CD14-positive monocyte (primary cell): Measurements from ENCODE around the gene TCTN1. TPM values are rescaled to one million over a fixed set of nuclear protein-coding genes. Genes with fewer than 3 reads are reported as not detected.
A peak's percentile ranks its signal among the peaks of the same experiment; 100 is the strongest.

ENCODE experiments used
- DNase-seq, 3 donors: peaks; one replicate each; pipeline ENCODE4 v3.0.0-alpha.2; 2011 to 2022
- H2AFZ ChIP-seq: 2 replicates; pipeline ENCODE4 v1.6.0; 2012; ENCODE audit warnings: mild to moderate bottlenecking, low read depth, low read length, inconsistent platforms; ENCODE audit not compliant: insufficient read depth, poor library complexity, severe bottlenecking
- H3K27ac ChIP-seq, 2 donors: 1 replicate in 1 of 2; 2 replicates in 1 of 2; pipeline ENCODE4 v1.5.1; 2012 to 2013; ENCODE audit warnings: low read length in 2 of 2, control low read depth in 1 of 2, inconsistent platforms in 1 of 2, low read depth in 1 of 2, mild to moderate bottlenecking in 1 of 2
- H3K27me3 ChIP-seq, 2 donors: one replicate each; pipeline versions ENCODE4 v1.6.0 to v1.6.1; 2011 to 2013; ENCODE audit warnings: low read length in 2 of 2; ENCODE audit not compliant: control insufficient read depth in 2 of 2, insufficient read depth in 2 of 2
- H3K36me3 ChIP-seq, 2 donors: replicated peaks in 1 of 2; 1 replicate in 1 of 2; 2 replicates in 1 of 2; pipeline versions ENCODE4 v1.5.1 to v1.6.1; 2012 to 2013; ENCODE audit warnings: low read length in 2 of 2, control low read depth in 1 of 2, inconsistent platforms in 1 of 2, mild to moderate bottlenecking in 1 of 2; ENCODE audit not compliant: insufficient read depth in 2 of 2, control insufficient read depth in 1 of 2
- H3K4me1 ChIP-seq, 2 donors: 1 replicate in 1 of 2; 2 replicates in 1 of 2; pipeline versions ENCODE4 v1.5.1 to v1.6.1; 2012 to 2013; ENCODE audit warnings: low read length in 2 of 2, control low read depth in 1 of 2, inconsistent platforms in 1 of 2, mild to moderate bottlenecking in 1 of 2, moderate library complexity in 1 of 2; ENCODE audit not compliant: insufficient read depth in 2 of 2, control insufficient read depth in 1 of 2
- H3K4me2 ChIP-seq: replicated peaks from 2 replicates; pipeline ENCODE3; 2012; ENCODE audit warnings: low read length, moderate library complexity, mild to moderate bottlenecking; ENCODE audit not compliant: poor library complexity, severe bottlenecking; ENCODE audit errors: extremely low read depth
- H3K4me3 ChIP-seq, 3 experiments: fragments of 200-600 bp in 1 of 3; sonication (generic) in 1 of 3; replicated peaks in 1 of 3; 1 replicate in 2 of 3; 2 replicates in 1 of 3; pipeline ENCODE4 v1.5.1; 2011 to 2013; ENCODE audit warnings: low read length in 3 of 3, mild to moderate bottlenecking in 3 of 3, control low read depth in 2 of 3, low read depth in 2 of 3, inconsistent platforms in 1 of 3, moderate library complexity in 1 of 3
- H3K79me2 ChIP-seq: 2 replicates; pipeline ENCODE4 v1.6.0; 2012; ENCODE audit warnings: mild to moderate bottlenecking, control low read depth, inconsistent platforms, low read length, moderate library complexity; ENCODE audit not compliant: insufficient read depth
- H3K9ac ChIP-seq: 2 replicates; pipeline ENCODE4 v1.6.0; 2017; ENCODE audit warnings: low read length, mild to moderate bottlenecking; ENCODE audit not compliant: insufficient read depth, poor library complexity, severe bottlenecking
- H3K9me3 ChIP-seq, 2 donors: replicated peaks in 1 of 2; 1 replicate in 1 of 2; 2 replicates in 1 of 2; pipeline versions ENCODE4 v1.5.1 to v1.6.1; 2012 to 2013; ENCODE audit warnings: low read length in 2 of 2, control low read depth in 1 of 2; ENCODE audit not compliant: control insufficient read depth in 1 of 2, insufficient read depth in 1 of 2
- H4K20me1 ChIP-seq: 2 replicates; pipeline ENCODE4 v1.6.0; 2012; ENCODE audit warnings: mild to moderate bottlenecking, low read length, control low read depth, moderate library complexity; ENCODE audit not compliant: insufficient read depth
- H3K27ac Mint-ChIP-seq, 7 donors: one replicate each; pipeline ENCODE4 v1.8.0; 2020; ENCODE audit warnings: mild to moderate bottlenecking in 7 of 7, mixed read lengths in 7 of 7, moderate library complexity in 6 of 7, inconsistent platforms in 2 of 7
- H3K27me3 Mint-ChIP-seq, 3 donors: one replicate each; pipeline ENCODE4 v1.8.0; 2021 to 2022; ENCODE audit warnings: low read depth in 3 of 3, mild to moderate bottlenecking in 3 of 3, mixed read lengths in 3 of 3, moderate library complexity in 3 of 3, inconsistent platforms in 1 of 3
- H3K36me3 Mint-ChIP-seq, 2 donors: one replicate each; pipeline ENCODE4 v1.8.0; 2020; ENCODE audit warnings: mixed read lengths in 2 of 2, inconsistent platforms in 1 of 2, mild to moderate bottlenecking in 1 of 2
- H3K4me1 Mint-ChIP-seq: one replicate; pipeline ENCODE4 v1.8.0; 2020; ENCODE audit warnings: mild to moderate bottlenecking, mixed read lengths
- H3K4me3 Mint-ChIP-seq, 2 donors: one replicate each; pipeline ENCODE4 v1.8.0; 2020; ENCODE audit warnings: mild to moderate bottlenecking in 2 of 2, mixed read lengths in 2 of 2, moderate library complexity in 1 of 2
- H3K9me3 Mint-ChIP-seq, 7 donors: one replicate each; pipeline ENCODE4 v1.8.0; 2020 to 2022; ENCODE audit warnings: mixed read lengths in 7 of 7, mild to moderate bottlenecking in 6 of 7, moderate library complexity in 6 of 7, inconsistent platforms in 2 of 7
- WGBS: methylation state at CpG from one replicate; pipeline ENCODE4 v1.1.5; 2013; ENCODE audit warnings: missing lambda C conversion rate; ENCODE audit not compliant: insufficient coverage; 5-methylcytosine and 5-hydroxymethylcytosine counted together
- intact Hi-C, 2 donors: fragments of 100-400 bp; cut with micrococcal nuclease; formaldehyde crosslinking; loops; one replicate each; pipeline versions ENCODE4 v1.15.0 to v1.15.1; 2023
- polyA plus RNA-seq, 3 donors: library from polyadenylated mRNA; depleted of rRNA in 1 of 3; unstranded in 2 of 3; stranded (reverse) in 1 of 3; fragments of 300-500 nt in 2 of 3; fragments of >200 nt in 1 of 3; fragmentation: Illumina TruSeq in 2 of 3; gene quantifications; 1 replicate in 2 of 3; 2 replicates in 1 of 3; pipeline ENCODE4 v1.2.3, GENCODE V29; 2012 to 2021
- TF ChIP-seq, protein P1 (sequence below): fragments of 200-600 bp; IDR thresholded peaks from one replicate; pipeline ENCODE4 v1.8.0; 2022; ENCODE audit warnings: antibody characterized with exemption, mild to moderate bottlenecking

TCTN1 gene
- polyA plus RNA-seq, 3 donors: 4.0 to 6.1 (median 4.5) TPM

DNA sequence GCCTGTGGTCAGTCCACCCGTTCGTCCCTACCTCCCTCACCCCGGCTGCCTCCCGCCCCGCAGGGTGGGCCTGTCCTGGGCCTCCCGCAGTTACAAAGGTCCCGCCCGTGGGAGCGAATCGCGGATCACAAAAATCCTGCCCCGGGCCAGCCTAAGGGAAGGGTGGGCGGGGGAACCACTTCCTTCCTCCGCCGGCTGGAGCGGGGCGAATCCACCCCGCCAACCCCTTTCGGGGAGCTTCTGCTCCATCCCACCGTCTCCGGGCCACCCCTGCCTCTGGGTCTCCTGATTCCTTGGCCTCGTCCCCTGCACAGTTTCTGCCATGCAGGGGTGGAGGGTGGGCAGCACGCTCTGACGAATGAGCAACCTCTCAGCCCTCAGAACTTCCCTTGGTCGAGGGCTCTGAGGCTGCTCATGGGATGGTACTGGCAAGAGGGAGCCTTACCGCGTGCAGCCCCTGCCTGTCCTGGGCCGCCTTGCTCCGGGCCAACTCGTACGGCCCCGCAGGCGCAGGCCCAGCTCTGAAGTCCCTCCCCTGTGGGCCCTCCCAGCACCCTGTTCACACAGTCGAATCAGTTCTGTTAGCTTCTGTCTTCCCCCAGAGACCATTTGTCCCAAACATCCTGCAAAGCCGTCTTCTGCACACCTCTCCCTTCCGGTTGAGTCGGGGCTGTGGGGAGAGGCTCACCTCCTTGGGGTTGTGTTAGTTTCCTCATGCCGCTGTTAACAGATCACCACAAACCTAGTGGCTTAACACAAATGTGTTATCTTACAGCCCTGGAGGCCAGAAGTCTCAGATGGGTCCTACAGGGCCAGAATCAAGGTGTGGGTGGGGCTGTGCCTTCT, 75.6 kb downstream of the TCTN1 start:
- peak overlapping the region; percentile 85 for H2AFZ ChIP-seq
- peak overlapping the region; percentile 86 to 97 (median 96) for H3K27ac Mint-ChIP-seq
- peak overlapping the region; percentile 98 for H3K4me2 ChIP-seq
- intact Hi-C loops: loop anchor here (5.0 to 10.0 kb wide), 4 partner anchors 42 to 135 kb away; partner anchors contain the start of gene PPP1CC (in 1 of the 2)
- H3K27me3 ChIP-seq: no peaks in the 10 kb centered on the region
- TF ChIP-seq, protein P1, sequence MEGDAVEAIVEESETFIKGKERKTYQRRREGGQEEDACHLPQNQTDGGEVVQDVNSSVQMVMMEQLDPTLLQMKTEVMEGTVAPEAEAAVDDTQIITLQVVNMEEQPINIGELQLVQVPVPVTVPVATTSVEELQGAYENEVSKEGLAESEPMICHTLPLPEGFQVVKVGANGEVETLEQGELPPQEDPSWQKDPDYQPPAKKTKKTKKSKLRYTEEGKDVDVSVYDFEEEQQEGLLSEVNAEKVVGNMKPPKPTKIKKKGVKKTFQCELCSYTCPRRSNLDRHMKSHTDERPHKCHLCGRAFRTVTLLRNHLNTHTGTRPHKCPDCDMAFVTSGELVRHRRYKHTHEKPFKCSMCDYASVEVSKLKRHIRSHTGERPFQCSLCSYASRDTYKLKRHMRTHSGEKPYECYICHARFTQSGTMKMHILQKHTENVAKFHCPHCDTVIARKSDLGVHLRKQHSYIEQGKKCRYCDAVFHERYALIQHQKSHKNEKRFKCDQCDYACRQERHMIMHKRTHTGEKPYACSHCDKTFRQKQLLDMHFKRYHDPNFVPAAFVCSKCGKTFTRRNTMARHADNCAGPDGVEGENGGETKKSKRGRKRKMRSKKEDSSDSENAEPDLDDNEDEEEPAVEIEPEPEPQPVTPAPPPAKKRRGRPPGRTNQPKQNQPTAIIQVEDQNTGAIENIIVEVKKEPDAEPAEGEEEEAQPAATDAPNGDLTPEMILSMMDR: no peak
- peak overlapping the region; percentile 89 for H3K9ac ChIP-seq
- H3K4me3 ChIP-seq: peak overlapping the region; percentile 63 to 98 (median 98)
- H3K9me3 Mint-ChIP-seq: no peaks in the 10 kb centered on the region
- peak in 2 of 3 donors; percentile 34 to 39 for DNase-seq
- peaks cover 54% of the 10 kb centered on the region for H3K79me2 ChIP-seq
- H3K27me3 Mint-ChIP-seq: no peaks in the 10 kb centered on the region
- peaks cover 42% of the 10 kb centered on the region for H4K20me1 ChIP-seq
- peaks cover 90 to 96% of the 10 kb centered on the region in 2 donors for H3K4me1 ChIP-seq
- H3K4me1 Mint-ChIP-seq: peaks cover 88% of the 10 kb centered on the region
- H3K9me3 ChIP-seq: no peaks in the 10 kb centered on the region
- 0% methylated on average over 30 of the region's 38 CpGs for WGBS
- peaks cover 28 to 32% of the 10 kb centered on the region in 2 donors for H3K36me3 Mint-ChIP-seq
- H3K4me3 Mint-ChIP-seq: peak overlapping the region; percentile 85 to 90
- H3K27ac ChIP-seq: peak overlapping the region; percentile 84 to 90
- peaks cover 9 to 25% of the 10 kb centered on the region in 2 donors for H3K36me3 ChIP-seq

DNA sequence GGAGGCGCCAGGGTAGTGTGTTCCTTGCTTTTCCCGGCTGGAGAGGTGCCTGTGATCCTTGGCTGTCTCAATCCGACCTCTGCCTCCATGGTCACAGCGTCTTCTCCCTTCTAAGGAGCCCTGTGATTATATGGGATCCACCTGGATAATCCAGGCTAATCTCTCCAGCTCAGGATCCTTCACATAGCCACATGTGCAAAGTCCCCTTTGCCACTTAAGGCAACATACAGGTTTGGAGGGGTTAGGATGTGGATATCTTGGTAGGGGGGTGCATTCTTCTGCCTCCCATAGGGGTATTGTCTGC, 76.2 kb downstream of the TCTN1 start:
- TF ChIP-seq, protein P1: no peak
- peaks cover 22 to 26% of the 10 kb centered on the region in 2 donors for H3K36me3 Mint-ChIP-seq
- peak overlapping the region; percentile 85 for H2AFZ ChIP-seq
- peak overlapping the region; percentile 89 for H3K9ac ChIP-seq
- H3K36me3 ChIP-seq: peaks cover 4 to 19% of the 10 kb centered on the region in 2 donors
- intact Hi-C loops: loop anchor here in 1 of 2 donors (5.0 to 10.0 kb wide), 2 partner anchors 52 to 135 kb away; partner anchors contain the start of gene PPP1CC
- H3K27ac Mint-ChIP-seq: peak overlapping the region; percentile 88 to 97 (median 96)
- no peaks in the 10 kb centered on the region for H3K27me3 ChIP-seq
- peaks cover 36% of the 10 kb centered on the region for H4K20me1 ChIP-seq
- H3K27ac ChIP-seq: peak overlapping the region; percentile 84 to 90
- WGBS: 71% methylated on average over 4 of the region's 4 CpGs
- peak overlapping the region; percentile 98 for H3K4me2 ChIP-seq
- H3K4me1 ChIP-seq: peaks cover 93 to 96% of the 10 kb centered on the region in 2 donors
- H3K4me3 Mint-ChIP-seq: peak overlapping the region; percentile 85 to 90
- H3K9me3 ChIP-seq: no peaks in the 10 kb centered on the region
- peaks cover 49% of the 10 kb centered on the region for H3K79me2 ChIP-seq
- no peaks in the 10 kb centered on the region for H3K9me3 Mint-ChIP-seq
- peaks cover 87% of the 10 kb centered on the region for H3K4me1 Mint-ChIP-seq
- DNase-seq: no peak
- no peaks in the 10 kb centered on the region for H3K27me3 Mint-ChIP-seq
- peak overlapping the region in 1 of 3 experiments; percentile 98 for H3K4me3 ChIP-seq
